K562 (cell line): Measurements from ENCODE around the gene PI4KA. TPM values are rescaled to one million over a fixed set of nuclear protein-coding genes. Genes with fewer than 3 reads are reported as not detected.

Source experiments
- BHLHE40 ChIP-seq: IDR thresholded peaks from 2 replicates; pipeline ENCODE4 v1.6.1; 2011; ENCODE audit warnings: low read length, improper control_type of control experiment
- CBX3 ChIP-seq, 2 experiments: IDR thresholded peaks; 1 replicate in 1 of 2; 2 replicates in 1 of 2; pipeline ENCODE4 v1.6.1; 2012; ENCODE audit warnings: inconsistent platforms in 2 of 2, low read length in 2 of 2, borderline replicate concordance in 1 of 2, control low read depth in 1 of 2
- CSDE1 ChIP-seq, 2 experiments: fragments of 450-650 bp; IDR thresholded peaks; 2 replicates each; pipeline ENCODE4 v1.6.1; 2016; ENCODE audit warnings: mild to moderate bottlenecking in 1 of 2
- ELF4 ChIP-seq: fragments of 450-650 bp; formaldehyde crosslinking; IDR thresholded peaks from 2 replicates; pipeline ENCODE4 v1.4.0; 2022; ENCODE audit warnings: missing genetic modification characterization
- EP300 ChIP-seq: IDR thresholded peaks from 2 replicates; pipeline ENCODE4 v1.6.1; 2012; ENCODE audit warnings: low read length, improper control_type of control experiment
- GTF2F1 ChIP-seq: IDR thresholded peaks from 2 replicates; pipeline ENCODE4 v1.6.1; 2011; ENCODE audit warnings: low read depth, low read length, improper control_type of control experiment
- HNRNPK ChIP-seq: fragments of 200-400 bp; formaldehyde crosslinking; IDR thresholded peaks from one replicate; pipeline ENCODE4 v1.6.1; 2018; ENCODE audit warnings: mild to moderate bottlenecking, low read depth, low read length; ENCODE audit not compliant: poor library complexity, severe bottlenecking
- JUN ChIP-seq, 2 experiments: sonication (generic) in 1 of 2; formaldehyde crosslinking in 1 of 2; IDR thresholded peaks; 2 replicates each; pipeline versions ENCODE4 v1.6.1 to v1.8.0; 2012 to 2022; ENCODE audit warnings: borderline replicate concordance in 2 of 2, mild to moderate bottlenecking in 2 of 2, improper control_type of control experiment in 1 of 2, low read depth in 1 of 2, low read length in 1 of 2, missing genetic modification reagents in 1 of 2
- KLF16 ChIP-seq: IDR thresholded peaks from 2 replicates; pipeline ENCODE4 v1.6.1; 2016; ENCODE audit warnings: antibody characterized with exemption
- MAFF ChIP-seq: IDR thresholded peaks from 2 replicates; pipeline ENCODE4 v1.6.1; 2012; ENCODE audit warnings: low read length, improper control_type of control experiment
- MAFK ChIP-seq: IDR thresholded peaks from 2 replicates; pipeline ENCODE4 v1.6.1; 2011; ENCODE audit warnings: low read length, improper control_type of control experiment
- MYC ChIP-seq, 2 experiments: fragments of 250-450 bp in 1 of 2; sonication (Bioruptor Pico) in 1 of 2; IDR thresholded peaks; 2 replicates each; pipeline versions ENCODE4 v1.5.1 to v1.6.1; 2012 to 2021; ENCODE audit warnings: low read depth in 2 of 2, borderline replicate concordance in 1 of 2, improper control_type of control experiment in 1 of 2, low read length in 1 of 2, mild to moderate bottlenecking in 1 of 2, moderate library complexity in 1 of 2
- POLR2AphosphoS2 ChIP-seq: IDR thresholded peaks from 2 replicates; pipeline ENCODE4 v1.6.1; 2012; ENCODE audit warnings: low read length, improper control_type of control experiment
- TBL1XR1 ChIP-seq, 2 experiments: IDR thresholded peaks; 2 replicates each; pipeline ENCODE4 v1.6.1; 2012; ENCODE audit warnings: improper control_type of control experiment in 2 of 2, low read length in 2 of 2, mild to moderate bottlenecking in 1 of 2
- ZC3H11A ChIP-seq: IDR thresholded peaks from 2 replicates; pipeline ENCODE4 v1.6.1; 2012; ENCODE audit warnings: low read depth, low read length, improper control_type of control experiment
- ZNF3 ChIP-seq: fragments of 250-450 bp; sonication (Bioruptor Pico); IDR thresholded peaks from 2 replicates; pipeline ENCODE4 v1.5.0; 2021; ENCODE audit warnings: mild to moderate bottlenecking, moderate library complexity
- ZNF586 ChIP-seq: fragments of 450-650 bp; formaldehyde crosslinking; conservative IDR thresholded peaks from 2 replicates; pipeline ENCODE4 v1.4.0; 2020; ENCODE audit warnings: mild to moderate bottlenecking, moderate library complexity
- ZNF695 ChIP-seq: fragments of 450-650 bp; formaldehyde crosslinking; IDR thresholded peaks from 2 replicates; pipeline ENCODE4 v1.4.0; 2020; ENCODE audit warnings: mild to moderate bottlenecking, moderate library complexity
- ZNF76 ChIP-seq: fragments of 250-450 bp; sonication (Bioruptor Pico); IDR thresholded peaks from 2 replicates; pipeline ENCODE4 v1.4.0; 2020; ENCODE audit warnings: mild to moderate bottlenecking, moderate library complexity, borderline replicate concordance
- polyA plus RNA-seq, 8 experiments: library from polyadenylated mRNA; depleted of rRNA in 4 of 8; stranded (reverse) in 5 of 8; unstranded in 3 of 8; fragments of >200 nt; fragmentation: Nextera tagmentation in 2 of 8; fragmentation: Illumina TruSeq in 1 of 8; extraction: Ambion mirVana in 2 of 8; extraction: Trizol in 1 of 8; gene quantifications; 2 replicates each; pipeline versions ENCODE4 v1.2.1 to v1.2.3, GENCODE V29; 2011 to 2014; ENCODE audit warnings: inconsistent platforms in 1 of 8, missing spikeins in 1 of 8
- total RNA-seq, 7 experiments: library from RNA; depleted of rRNA in 6 of 7; stranded (reverse); fragments of >200 nt in 6 of 7; fragmentation: Illumina TruSeq in 2 of 7; extraction: Trizol in 2 of 7; gene quantifications; 2 replicates each; pipeline versions ENCODE4 v1.2.1 to v1.2.3, GENCODE V29; 2011 to 2021; ENCODE audit warnings: low replicate concordance in 1 of 7
- TF ChIP-seq, protein P1 (sequence below): sonication (generic); formaldehyde crosslinking; IDR thresholded peaks from 2 replicates; pipeline ENCODE4 v1.8.1; 2023; ENCODE audit warnings: mild to moderate bottlenecking, missing genetic modification reagents, moderate library complexity
- TF ChIP-seq, protein P2 (sequence below), 2 experiments: fragments of 450-650 bp in 1 of 2; sonication (generic) in 1 of 2; formaldehyde crosslinking in 1 of 2; IDR thresholded peaks in 1 of 2; conservative IDR thresholded peaks in 1 of 2; 2 replicates each; pipeline versions ENCODE4 v1.6.1 to v1.8.1; 2016 to 2023; ENCODE audit warnings: mild to moderate bottlenecking in 2 of 2, moderate library complexity in 2 of 2, inconsistent platforms in 1 of 2, missing genetic modification reagents in 1 of 2
- TF ChIP-seq, protein P3 (sequence below): IDR thresholded peaks from 2 replicates; pipeline ENCODE4 v1.6.1; 2012; ENCODE audit warnings: low read depth, low read length, improper control_type of control experiment, borderline replicate concordance
- TF ChIP-seq, protein P4 (sequence below): fragments of 250-450 bp; sonication (Bioruptor Pico); IDR thresholded peaks from 2 replicates; pipeline ENCODE4 v1.9.0; 2021; ENCODE audit warnings: mild to moderate bottlenecking

PI4KA gene
- total and polyA plus RNA-seq, 9 of the 15 experiments (the other 6 are each of a cell fraction or from before 2014, with no cell fraction given), result 7.3 to 187 (median 84.7) TPM

DNA sequence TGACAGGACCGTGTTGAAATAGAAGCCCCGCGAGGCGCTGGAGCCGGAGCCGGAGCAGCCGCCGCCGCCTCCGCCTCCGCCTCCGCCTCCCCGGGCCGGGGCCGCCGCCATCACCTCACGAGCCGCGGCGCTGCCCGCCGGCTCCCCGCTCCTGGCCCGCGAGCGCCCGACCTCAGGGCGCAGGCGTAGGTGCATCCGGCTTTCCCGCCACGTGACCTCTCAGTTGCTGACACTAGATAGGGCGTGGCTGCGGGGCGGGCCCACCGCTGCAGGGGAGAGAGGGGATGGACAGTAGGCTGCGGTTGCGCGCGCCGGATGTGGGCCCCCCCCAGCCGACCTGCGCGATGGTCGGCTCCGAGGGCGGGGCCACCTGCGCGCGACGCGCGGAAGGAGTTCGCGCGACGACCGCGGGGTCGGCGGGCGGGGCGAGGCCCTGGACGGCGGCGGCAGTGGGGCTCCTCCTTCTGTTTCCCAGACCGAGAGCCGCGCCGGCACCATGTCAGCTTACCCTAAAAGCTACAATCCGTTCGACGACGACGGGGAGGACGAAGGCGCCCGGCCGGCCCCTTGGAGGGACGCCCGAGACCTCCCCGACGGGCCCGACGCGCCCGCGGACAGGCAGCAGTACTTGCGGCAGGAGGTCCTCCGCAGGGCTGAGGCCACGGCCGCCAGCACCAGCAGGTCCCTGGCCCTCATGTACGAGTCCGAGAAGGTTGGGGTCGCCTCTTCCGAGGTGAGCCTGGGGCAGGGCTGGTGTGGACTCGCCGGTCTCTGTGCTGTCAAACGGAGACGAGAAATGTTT lies at the start of gene PI4KA, which contains the start of gene SNAP29 (continued):
- TF ChIP-seq ZNF3 (CRISPR knock-in tag), result no peak
- TF ChIP-seq, protein P1, sequence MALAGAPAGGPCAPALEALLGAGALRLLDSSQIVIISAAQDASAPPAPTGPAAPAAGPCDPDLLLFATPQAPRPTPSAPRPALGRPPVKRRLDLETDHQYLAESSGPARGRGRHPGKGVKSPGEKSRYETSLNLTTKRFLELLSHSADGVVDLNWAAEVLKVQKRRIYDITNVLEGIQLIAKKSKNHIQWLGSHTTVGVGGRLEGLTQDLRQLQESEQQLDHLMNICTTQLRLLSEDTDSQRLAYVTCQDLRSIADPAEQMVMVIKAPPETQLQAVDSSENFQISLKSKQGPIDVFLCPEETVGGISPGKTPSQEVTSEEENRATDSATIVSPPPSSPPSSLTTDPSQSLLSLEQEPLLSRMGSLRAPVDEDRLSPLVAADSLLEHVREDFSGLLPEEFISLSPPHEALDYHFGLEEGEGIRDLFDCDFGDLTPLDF (CRISPR knock-in tag), result peak; percentile 99
- TF ChIP-seq HNRNPK, result no peak
- peak; percentile 79; the same call in 1 of the 2 replicates for TF ChIP-seq MAFF
- TF ChIP-seq, protein P2, sequence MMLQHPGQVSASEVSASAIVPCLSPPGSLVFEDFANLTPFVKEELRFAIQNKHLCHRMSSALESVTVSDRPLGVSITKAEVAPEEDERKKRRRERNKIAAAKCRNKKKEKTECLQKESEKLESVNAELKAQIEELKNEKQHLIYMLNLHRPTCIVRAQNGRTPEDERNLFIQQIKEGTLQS (IDR thresholded peaks at IDR 0.05), result no peak
- TF ChIP-seq, protein P2 (CRISPR knock-in tag; conservative IDR thresholded peaks at IDR 0.05), result peak; percentile 97
- TF ChIP-seq ZNF76 (CRISPR knock-in tag), result no peak
- no peak for TF ChIP-seq CSDE1 (IDR thresholded peaks at IDR 0.05)
- TF ChIP-seq KLF16, result no peak
- TF ChIP-seq MYC (IDR thresholded peaks at IDR 0.05; ENCODE audit: low read depth, low read length), result peak; percentile 98
- no peak for TF ChIP-seq MYC (CRISPR knock-in tag; IDR thresholded peaks at IDR 0.05; ENCODE audit: borderline replicate concordance, low read depth)
- peak; percentile 95 for TF ChIP-seq JUN (IDR thresholded peaks at IDR 0.05; ENCODE audit: borderline replicate concordance, low read depth, low read length)
- TF ChIP-seq JUN (CRISPR knock-in tag; IDR thresholded peaks at IDR 0.05; ENCODE audit: borderline replicate concordance), result no peak
- TF ChIP-seq POLR2AphosphoS2, result peak; percentile 87
- TF ChIP-seq GTF2F1, result peak; percentile 61; the same call in 1 of the 2 replicates
- TF ChIP-seq ZC3H11A, result peak; percentile 90; the same call in 1 of the 2 replicates
- TF ChIP-seq BHLHE40, result peak; percentile 100
- TF ChIP-seq, protein P3, sequence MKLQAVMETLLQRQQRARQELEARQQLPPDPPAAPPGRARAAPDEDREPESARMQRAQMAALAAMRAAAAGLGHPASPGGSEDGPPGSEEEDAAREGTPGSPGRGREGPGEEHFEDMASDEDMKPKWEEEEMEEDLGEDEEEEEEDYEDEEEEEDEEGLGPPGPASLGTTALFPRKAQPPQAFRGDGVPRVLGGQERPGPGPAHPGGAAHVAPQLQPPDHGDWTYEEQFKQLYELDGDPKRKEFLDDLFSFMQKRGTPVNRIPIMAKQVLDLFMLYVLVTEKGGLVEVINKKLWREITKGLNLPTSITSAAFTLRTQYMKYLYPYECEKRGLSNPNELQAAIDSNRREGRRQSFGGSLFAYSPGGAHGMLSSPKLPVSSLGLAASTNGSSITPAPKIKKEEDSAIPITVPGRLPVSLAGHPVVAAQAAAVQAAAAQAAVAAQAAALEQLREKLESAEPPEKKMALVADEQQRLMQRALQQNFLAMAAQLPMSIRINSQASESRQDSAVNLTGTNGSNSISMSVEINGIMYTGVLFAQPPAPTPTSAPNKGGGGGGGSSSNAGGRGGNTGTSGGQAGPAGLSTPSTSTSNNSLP, result peak; percentile 96; the same call in 1 of the 2 replicates
- TF ChIP-seq TBL1XR1 (IDR thresholded peaks at IDR 0.05; ENCODE audit: low read length in 2 of 2), result peak; percentile 97 to 99; a peak in 3 of 4 replicates
- no peak for TF ChIP-seq CBX3 (IDR thresholded peaks at IDR 0.05; ENCODE audit: borderline replicate concordance in 1 of 2, low read length in 2 of 2)
- no peak for TF ChIP-seq ELF4 (CRISPR knock-in tag)
- TF ChIP-seq, protein P4, sequence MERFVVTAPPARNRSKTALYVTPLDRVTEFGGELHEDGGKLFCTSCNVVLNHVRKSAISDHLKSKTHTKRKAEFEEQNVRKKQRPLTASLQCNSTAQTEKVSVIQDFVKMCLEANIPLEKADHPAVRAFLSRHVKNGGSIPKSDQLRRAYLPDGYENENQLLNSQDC (CRISPR knock-in tag), result no peak
- TF ChIP-seq MAFK, result peak; percentile 67
- no peak for TF ChIP-seq ZNF586 (CRISPR knock-in tag)
- TF ChIP-seq ZNF695 (CRISPR knock-in tag), result no peak
- TF ChIP-seq EP300, result peak; percentile 84
